ENCODE results near the gene CD247.

GRCh38 chr1:167486090-167486824 is 32.1 kb downstream of the CD247 start:
- TF ChIP-seq, protein P1, sequence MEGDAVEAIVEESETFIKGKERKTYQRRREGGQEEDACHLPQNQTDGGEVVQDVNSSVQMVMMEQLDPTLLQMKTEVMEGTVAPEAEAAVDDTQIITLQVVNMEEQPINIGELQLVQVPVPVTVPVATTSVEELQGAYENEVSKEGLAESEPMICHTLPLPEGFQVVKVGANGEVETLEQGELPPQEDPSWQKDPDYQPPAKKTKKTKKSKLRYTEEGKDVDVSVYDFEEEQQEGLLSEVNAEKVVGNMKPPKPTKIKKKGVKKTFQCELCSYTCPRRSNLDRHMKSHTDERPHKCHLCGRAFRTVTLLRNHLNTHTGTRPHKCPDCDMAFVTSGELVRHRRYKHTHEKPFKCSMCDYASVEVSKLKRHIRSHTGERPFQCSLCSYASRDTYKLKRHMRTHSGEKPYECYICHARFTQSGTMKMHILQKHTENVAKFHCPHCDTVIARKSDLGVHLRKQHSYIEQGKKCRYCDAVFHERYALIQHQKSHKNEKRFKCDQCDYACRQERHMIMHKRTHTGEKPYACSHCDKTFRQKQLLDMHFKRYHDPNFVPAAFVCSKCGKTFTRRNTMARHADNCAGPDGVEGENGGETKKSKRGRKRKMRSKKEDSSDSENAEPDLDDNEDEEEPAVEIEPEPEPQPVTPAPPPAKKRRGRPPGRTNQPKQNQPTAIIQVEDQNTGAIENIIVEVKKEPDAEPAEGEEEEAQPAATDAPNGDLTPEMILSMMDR (IDR thresholded peaks at IDR 0.05; ENCODE audit: low read depth, low read length) = no peak
- TF ChIP-seq POLR2A (IDR thresholded peaks at IDR 0.05; ENCODE audit: extremely low read depth, insufficient read length) = no peak

All from NB4 (cell line).